GM12891 (cell line): Measurements from ENCODE around the gene C2CD5.

Experiments used
- DNase-seq: peaks from one replicate; pipeline ENCODE4 v3.0.0; 2011; ENCODE audit warnings: low spot score; ENCODE audit not compliant: insufficient read length
- FAIRE-seq: peaks from 2 replicates; lab custom pipeline; 2011; peaks lifted over from hg19 to GRCh38; lab: Jason Lieb, UNC
- PAX5 ChIP-seq: IDR thresholded peaks from 2 replicates; pipeline ENCODE4 v1.6.1; 2011; ENCODE audit warnings: low read length, moderate library complexity, mild to moderate bottlenecking; ENCODE audit not compliant: insufficient read depth, severe bottlenecking
- POLR2A ChIP-seq: IDR thresholded peaks from 2 replicates; pipeline ENCODE4 v1.6.1; 2011; ENCODE audit warnings: low read depth, low read length, control low read depth
- POLR2AphosphoS5 ChIP-seq: IDR thresholded peaks from 2 replicates; pipeline ENCODE4 v1.6.1; 2011; ENCODE audit warnings: low read depth, low read length, control low read depth
- POU2F2 ChIP-seq: IDR thresholded peaks from 2 replicates; pipeline ENCODE4 v1.6.1; 2011; ENCODE audit warnings: low read depth, mild to moderate bottlenecking, control low read depth, low read length, moderate library complexity
- SPI1 ChIP-seq: IDR thresholded peaks from 2 replicates; pipeline ENCODE4 v1.6.1; 2011; ENCODE audit warnings: low read depth, low read length, control low read depth
- TAF1 ChIP-seq: IDR thresholded peaks from 2 replicates; pipeline ENCODE4 v1.6.1; 2011; ENCODE audit warnings: low read depth, low read length, control low read depth

The C2CD5 gene

DNA sequence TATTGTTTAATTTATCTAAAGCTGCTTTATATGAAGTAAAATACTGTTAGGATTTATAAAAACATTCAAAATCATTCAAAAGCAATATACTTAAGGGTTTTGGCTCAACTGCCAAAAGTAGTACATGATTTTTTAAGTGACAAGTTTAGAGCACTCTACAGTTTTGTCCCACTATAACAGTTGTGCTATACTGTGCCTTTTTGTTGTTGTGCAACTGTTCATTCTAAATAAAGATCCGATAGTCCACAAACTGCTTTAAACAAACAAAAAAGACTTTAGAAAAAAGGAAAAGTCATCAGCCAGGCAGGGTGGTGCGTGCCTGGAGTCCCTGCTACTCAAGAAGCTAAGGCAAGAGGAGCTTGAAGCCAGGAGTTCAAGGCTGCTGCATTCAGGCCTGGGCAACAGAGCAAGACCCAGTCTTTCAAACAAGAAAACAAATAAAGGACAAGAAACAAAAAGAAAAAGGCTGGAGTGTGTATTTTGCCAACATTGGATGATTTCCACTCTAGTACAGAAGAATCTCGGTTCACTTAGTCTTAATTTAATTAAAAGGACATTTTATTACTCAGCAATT is 7.3 kb downstream of the C2CD5 start:
- no peak for FAIRE-seq
- no peak for DNase-seq
- no peak for TF ChIP-seq POLR2A

DNA sequence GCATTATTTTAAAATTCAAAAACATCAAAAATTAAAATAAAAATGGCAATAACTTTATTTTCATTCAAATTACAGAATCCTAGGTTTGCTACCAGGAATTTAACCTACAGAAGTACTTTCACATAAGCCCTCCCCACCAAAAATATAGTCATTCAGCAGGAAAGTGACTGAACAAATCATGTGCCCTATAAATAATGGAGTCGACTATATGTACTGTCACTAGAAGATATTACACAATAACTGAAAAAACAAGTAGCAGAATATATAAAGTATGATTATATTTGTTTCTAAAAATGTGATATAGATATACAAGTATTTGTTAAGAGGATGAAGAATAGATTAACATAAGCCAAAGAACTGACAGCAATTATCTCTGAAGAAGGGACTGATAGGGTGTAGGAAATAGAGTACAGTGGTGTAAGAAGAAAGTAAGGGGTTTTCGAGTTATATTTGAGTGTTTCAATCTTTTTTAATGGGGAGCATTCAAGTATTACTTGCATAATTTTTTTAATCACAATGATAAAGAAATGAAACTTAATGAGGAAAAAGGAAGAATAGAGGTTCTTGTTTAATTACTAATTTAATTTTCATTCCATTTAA is 7.9 kb downstream of the C2CD5 start:
- DNase-seq, result no peak
- no peak for FAIRE-seq
- TF ChIP-seq POLR2A (no peak), SPI1 (no peak), TAF1 (no peak), POU2F2 (no peak), POLR2AphosphoS5 (no peak), PAX5 (no peak)

DNA sequence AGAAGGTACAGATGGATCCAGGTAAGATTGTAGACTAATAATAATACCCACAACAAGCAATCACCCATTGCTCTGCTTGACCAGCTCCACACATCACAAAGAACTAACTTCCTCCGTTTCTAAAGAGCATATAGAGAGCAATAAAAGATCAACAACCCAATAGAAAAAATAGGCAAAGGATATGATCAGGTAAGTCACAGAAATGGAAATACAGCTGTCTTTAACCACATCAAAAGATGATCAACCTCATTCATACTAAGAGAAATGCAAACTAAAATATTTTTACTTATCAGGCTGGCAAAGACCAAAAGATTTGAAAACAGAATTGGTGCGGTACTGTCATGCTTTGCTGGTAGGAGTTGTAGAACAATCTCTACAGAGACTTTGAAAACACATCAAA is 8.9 kb downstream of the C2CD5 start:
- DNase-seq (no peak), FAIRE-seq (no peak)
- TF ChIP-seq SPI1 (no peak), PAX5 (no peak), POLR2AphosphoS5 (no peak), TAF1 (no peak), POLR2A (no peak), POU2F2 (no peak)

DNA sequence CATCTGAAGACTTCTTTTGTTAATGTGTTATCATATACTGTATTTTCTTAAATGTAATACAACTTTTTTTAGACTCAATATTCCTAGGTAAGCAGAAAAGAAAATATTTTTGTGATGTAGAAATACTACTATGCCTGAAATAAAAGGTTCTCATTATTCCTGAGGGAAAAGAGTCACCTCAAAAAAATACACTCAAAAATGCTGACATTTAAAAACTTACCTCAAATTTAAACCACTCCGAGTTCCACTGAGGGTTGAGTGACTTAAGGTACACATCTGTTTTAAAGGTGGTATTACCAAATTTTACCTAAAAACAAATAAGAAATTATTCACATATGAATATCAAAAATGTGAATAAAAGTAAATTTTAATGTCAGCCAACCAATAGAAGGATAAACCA is 9.3 kb downstream of the C2CD5 start:
- TF ChIP-seq POU2F2 (no peak), POLR2AphosphoS5 (no peak), SPI1 (no peak), POLR2A (no peak), TAF1 (no peak), PAX5 (no peak)
- DNase-seq (no peak), FAIRE-seq (no peak)

DNA sequence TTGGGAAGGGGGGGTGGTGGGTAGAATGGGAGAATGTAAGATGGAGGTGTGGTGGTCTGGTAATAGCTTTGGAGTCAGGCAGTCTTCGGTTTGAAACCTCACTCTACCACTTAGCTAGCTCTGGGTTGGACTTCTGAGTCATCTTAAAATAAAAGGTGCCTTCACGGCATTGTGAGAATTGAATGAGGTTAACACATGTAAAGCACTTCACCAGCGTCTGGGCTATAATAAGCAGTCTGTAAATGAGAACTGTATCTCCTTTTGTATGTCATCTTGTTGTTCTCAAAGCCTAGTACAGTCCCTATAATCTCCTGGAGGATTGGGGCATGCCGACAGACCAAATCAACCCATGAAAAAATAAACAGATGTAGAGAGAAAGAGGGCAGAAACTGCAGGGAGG is 11.2 kb downstream of the C2CD5 start:
- TF ChIP-seq SPI1, result no peak
- TF ChIP-seq POLR2AphosphoS5, result no peak
- no peak for TF ChIP-seq POLR2A
- no peak for TF ChIP-seq POU2F2
- TF ChIP-seq PAX5, result no peak
- TF ChIP-seq TAF1, result no peak
- no peak for FAIRE-seq
- DNase-seq, result no peak

DNA sequence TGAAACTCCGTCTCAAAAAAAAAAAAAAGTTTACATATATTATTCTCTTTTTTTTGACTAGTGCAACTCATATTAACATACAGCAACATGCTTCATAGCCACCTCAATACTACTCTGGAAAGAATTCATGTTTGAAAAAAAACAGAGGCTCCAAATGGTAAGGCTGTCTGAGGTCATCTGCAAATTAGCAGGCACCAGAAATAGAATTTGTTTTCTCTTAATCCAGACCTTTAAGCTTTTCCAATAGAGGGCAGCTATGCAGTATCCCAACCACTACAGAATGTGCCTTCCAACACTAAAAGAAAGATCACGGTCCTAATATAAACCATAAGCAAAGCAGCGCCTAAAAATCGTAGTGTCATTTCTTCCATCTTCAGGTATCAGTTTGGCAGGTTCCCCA is 12.0 kb downstream of the C2CD5 start:
- no peak for TF ChIP-seq POU2F2
- no peak for TF ChIP-seq POLR2A
- TF ChIP-seq TAF1, result no peak
- TF ChIP-seq SPI1, result no peak
- no peak for TF ChIP-seq POLR2AphosphoS5
- no peak for TF ChIP-seq PAX5

DNA sequence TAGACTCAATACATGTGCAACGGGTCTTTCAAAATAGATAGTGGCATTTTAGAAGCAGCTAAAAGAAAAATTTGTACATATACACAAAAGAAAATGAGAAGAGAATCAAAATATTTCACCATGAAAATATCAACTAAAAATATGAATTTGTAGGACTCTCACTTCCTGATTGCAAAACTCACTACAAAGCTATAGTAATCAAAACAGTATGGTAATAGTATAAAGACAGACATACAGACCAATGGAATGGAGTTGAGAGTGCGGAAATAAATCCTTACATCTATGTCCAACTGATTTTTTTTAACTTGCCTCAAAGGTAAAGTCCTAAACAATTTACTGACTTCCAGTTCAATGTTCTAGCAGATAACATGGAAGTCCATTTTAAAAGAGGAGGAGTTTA is 13.1 kb downstream of the C2CD5 start:
- FAIRE-seq (no peak), DNase-seq (no peak)
- TF ChIP-seq POU2F2, result no peak
- no peak for TF ChIP-seq TAF1
- no peak for TF ChIP-seq POLR2A

More for the DNA sequence above, 12.0 kb downstream of the C2CD5 start:
- FAIRE-seq (no peak), DNase-seq (no peak)

DNA sequence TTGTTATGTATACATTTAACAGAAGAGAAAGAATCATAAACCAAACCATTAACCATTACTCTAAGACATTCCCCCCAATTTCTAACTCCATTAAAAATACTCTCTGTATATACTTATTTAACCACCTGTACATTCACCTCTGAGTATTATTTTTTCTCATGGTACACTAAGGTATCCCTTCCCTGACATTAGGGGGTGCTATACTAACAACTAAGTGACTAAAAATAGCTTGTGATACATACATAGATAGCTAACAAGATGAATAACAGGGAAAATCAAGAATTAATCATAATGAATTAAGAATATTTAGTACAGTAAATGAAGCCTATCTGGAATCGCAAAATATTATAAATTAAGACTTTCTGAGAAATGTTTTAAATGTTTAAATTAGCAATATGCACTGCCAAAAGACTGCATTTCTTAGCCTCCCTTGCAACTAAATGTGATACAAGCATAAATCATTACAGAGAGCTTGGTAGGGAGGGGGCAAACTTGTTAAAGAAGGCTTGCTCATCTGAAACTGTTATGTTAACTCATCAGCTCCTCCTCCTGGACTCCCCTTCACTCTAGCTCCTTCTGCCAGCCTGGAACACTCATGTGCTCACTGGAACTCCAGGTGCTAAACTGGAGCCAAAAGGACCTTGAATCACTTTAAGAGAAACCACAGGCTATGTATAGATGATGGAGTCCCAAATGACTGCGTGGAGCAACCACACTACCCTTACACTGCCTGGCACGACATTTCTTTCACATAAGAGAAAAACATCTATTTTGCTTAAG is 14.9 kb downstream of the C2CD5 start:
- FAIRE-seq (no peak), DNase-seq (no peak)
- TF ChIP-seq POU2F2 (no peak), POLR2AphosphoS5 (no peak), SPI1 (no peak), POLR2A (no peak), PAX5 (no peak), TAF1 (no peak)

DNA sequence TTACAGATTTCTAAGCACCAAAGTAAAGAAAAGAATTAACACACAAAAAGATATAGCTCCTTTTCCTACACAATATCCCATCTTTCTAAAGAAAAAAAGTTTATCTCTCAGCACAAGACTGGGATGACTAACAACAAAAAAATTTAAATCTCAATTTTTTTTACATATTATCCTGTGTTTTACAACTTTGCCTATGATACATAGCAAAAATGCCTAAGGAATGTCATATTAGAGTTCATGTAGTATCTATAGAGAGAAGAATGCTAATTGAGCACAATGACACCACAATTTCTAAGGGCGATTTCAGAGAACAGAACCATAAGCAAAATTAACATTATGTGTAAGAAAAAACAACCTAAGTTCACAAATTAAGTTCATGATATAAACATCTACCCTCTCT is 16.3 kb downstream of the C2CD5 start:
- DNase-seq, result no peak
- no peak for FAIRE-seq

DNA sequence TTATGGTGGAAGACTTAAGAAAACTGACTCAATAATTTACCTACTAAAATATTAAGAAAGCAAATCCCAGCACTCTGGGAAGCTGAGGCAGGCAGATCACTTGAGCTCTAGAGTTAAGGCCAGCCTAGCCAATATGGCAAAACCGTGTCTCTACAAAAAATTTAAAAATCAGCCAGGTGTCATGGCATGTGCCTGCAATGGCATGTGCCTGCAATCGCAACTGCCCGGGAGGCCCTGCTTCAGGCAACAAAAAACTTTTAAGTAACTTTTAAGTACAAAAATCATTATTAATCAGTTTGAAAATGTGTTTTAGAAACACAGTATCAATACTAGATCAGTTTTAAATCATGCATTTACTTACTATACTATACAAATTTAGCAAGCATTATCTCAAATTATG is 17.5 kb downstream of the C2CD5 start:
- FAIRE-seq (no peak), DNase-seq (no peak)
- no peak for TF ChIP-seq POLR2AphosphoS5
- no peak for TF ChIP-seq SPI1
- no peak for TF ChIP-seq POU2F2
- no peak for TF ChIP-seq PAX5
- no peak for TF ChIP-seq POLR2A
- no peak for TF ChIP-seq TAF1

More for the DNA sequence above, 16.3 kb downstream of the C2CD5 start:
- no peak for TF ChIP-seq POLR2AphosphoS5
